GM18868 (cell line): ENCODE measurements around the gene SAPCD2.
"Not testable (repeated sequence)": the region's sequence is repeated elsewhere in the genome, so short reads cannot be mapped to it uniquely, and the experiment has no call there.

ENCODE experiments used
- ATAC-seq: cut with Tn5 transposase; IDR thresholded peaks from one replicate; pipeline ENCODE4 v1.9.1; 2021; ENCODE audit warnings: mild to moderate bottlenecking, moderate library complexity; ENCODE audit not compliant: unreplicated experiment

Gene SAPCD2

GRCh38 chr9:137070201-137070905 lies at the start of gene SAPCD2:
TSS of gene SAPCD2 (minus strand) at chr9:137070557. CDS start at chr9:137070460, 97 bp downstream.
- peak; percentile 75 for ATAC-seq

GRCh38 chr9:137118092-137118603 lies 47.8 kb upstream of the SAPCD2 start:
- ATAC-seq = not testable (repeated sequence)

- no peak for ATAC-seq
These were observed 46.9 kb upstream of the SAPCD2 start for GRCh38 chr9:137117269-137117731.

- ATAC-seq = no peak
These were observed 46.4 kb upstream of the SAPCD2 start for GRCh38 chr9:137116728-137117127.

GRCh38 chr9:137116027-137116507 lies 45.7 kb upstream of the SAPCD2 start:
- ATAC-seq = no peak

GRCh38 chr9:137115394-137116026 lies 45.2 kb upstream of the SAPCD2 start:
- ATAC-seq = no peak

- ATAC-seq = peak; percentile 76
These were observed 44.4 kb upstream of the SAPCD2 start, which contains the start of gene DPP7 for GRCh38 chr9:137114613-137115393. TSS of gene DPP7 (minus strand) at chr9:137114733. CDS start at chr9:137114713, 20 bp downstream.

GRCh38 chr9:137114220-137114612 lies 43.9 kb upstream of the SAPCD2 start:
- no peak for ATAC-seq

GRCh38 chr9:137113385-137114159 lies 43.2 kb upstream of the SAPCD2 start:
- no peak for ATAC-seq

- ATAC-seq = no peak
These were observed 42.4 kb upstream of the SAPCD2 start for GRCh38 chr9:137112564-137113384.

- no peak for ATAC-seq
These were observed 41.6 kb upstream of the SAPCD2 start for GRCh38 chr9:137111788-137112563.

GRCh38 chr9:137110911-137111787 lies 40.8 kb upstream of the SAPCD2 start:
- ATAC-seq = no peak

- ATAC-seq = no peak
These were observed 40.0 kb upstream of the SAPCD2 start for GRCh38 chr9:137110147-137110910.

- no peak for ATAC-seq
These were observed 39.1 kb upstream of the SAPCD2 start for GRCh38 chr9:137109250-137110146.

- no peak for ATAC-seq
These were observed 38.4 kb upstream of the SAPCD2 start for GRCh38 chr9:137108608-137109249.

- ATAC-seq = no peak
These were observed 37.6 kb upstream of the SAPCD2 start for GRCh38 chr9:137107982-137108381.
